GM21515 (cell line): ENCODE results near the gene KCNJ4.
"Not testable (repeated sequence)": the region's sequence is repeated elsewhere in the genome, so short reads cannot be mapped to it uniquely, and the experiment has no call there.

ENCODE experiments used
- ATAC-seq: cut with Tn5 transposase; IDR thresholded peaks from one replicate; pipeline ENCODE4 v1.9.1; 2021; ENCODE audit not compliant: unreplicated experiment

The KCNJ4 gene

DNA sequence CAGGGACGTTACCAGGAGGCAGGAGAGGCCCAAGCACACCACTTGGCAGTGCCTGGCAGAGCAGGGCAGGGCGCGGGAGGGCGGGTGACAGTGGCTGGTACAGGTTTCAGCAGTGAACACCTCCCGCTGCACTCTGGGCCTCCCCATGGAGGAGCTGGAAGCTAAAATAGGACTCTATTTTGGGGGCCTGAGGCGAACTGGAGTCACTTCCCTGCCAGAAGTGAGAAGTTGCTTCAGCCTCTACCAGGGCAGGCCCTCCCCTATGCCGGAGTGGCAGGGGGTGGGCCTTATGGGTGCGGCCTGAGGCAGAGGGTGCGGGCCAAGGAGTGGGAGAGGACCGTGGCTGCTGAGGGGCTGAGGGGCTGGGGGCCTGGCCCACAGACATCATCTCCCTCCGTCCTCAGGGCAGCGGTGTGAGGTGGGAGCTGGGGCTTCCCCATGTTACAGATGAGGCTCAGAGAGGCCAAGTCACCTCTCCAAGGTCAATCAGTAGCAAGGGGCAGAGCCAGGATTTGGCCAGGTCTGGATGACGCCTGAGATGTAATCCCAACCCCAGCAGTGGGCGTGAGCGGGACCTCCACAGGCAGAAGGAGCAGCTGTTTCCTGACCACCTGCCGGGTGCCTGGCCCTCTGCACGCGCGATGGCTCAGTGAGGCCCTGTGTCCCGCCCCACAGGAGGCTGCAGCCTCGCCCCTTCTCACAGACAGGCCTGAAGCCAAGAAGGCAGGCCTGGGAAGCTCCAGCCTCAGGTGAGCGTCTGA is 39.3 kb downstream of the KCNJ4 start:
- ATAC-seq: no peak

DNA sequence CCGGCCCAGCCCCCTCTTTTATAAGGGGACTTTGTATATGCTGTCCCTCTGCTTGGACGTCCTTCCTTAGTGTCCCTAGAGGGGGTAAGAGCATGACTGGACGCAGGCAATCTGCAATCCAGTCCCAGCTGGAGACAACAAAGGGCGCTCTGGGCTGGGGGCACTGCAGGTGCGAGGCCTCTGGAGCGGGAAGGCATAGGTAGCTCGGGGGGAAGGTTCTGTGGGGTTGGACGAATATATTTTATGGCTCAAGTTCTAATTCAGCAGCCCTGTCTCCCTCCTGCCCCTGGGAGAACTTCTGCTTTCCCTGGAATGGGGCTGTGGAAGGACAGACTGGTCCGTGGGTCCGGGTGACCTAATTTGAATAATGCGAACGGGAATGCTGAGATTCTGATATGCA is 40.0 kb downstream of the KCNJ4 start:
- ATAC-seq: no peak

DNA sequence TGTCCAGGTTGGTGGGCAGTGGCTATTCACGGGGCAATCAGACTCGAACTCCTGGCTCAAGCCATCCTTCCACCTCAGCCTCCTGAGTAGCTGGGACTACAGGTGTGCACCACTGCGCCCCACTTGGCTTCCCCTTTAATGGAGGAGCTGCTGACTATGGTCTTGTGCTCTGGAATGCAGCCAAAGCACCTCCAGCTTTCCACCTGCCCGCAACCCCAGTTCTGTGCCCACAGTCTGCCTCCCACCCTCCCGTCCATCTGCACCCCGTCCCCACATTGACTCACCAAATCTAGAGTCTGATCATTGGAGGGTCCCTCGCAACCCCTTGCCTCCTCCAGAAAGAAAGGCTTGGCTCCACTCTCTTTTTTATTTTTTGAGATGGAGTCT is 41.0 kb downstream of the KCNJ4 start:
- ATAC-seq: no peak

DNA sequence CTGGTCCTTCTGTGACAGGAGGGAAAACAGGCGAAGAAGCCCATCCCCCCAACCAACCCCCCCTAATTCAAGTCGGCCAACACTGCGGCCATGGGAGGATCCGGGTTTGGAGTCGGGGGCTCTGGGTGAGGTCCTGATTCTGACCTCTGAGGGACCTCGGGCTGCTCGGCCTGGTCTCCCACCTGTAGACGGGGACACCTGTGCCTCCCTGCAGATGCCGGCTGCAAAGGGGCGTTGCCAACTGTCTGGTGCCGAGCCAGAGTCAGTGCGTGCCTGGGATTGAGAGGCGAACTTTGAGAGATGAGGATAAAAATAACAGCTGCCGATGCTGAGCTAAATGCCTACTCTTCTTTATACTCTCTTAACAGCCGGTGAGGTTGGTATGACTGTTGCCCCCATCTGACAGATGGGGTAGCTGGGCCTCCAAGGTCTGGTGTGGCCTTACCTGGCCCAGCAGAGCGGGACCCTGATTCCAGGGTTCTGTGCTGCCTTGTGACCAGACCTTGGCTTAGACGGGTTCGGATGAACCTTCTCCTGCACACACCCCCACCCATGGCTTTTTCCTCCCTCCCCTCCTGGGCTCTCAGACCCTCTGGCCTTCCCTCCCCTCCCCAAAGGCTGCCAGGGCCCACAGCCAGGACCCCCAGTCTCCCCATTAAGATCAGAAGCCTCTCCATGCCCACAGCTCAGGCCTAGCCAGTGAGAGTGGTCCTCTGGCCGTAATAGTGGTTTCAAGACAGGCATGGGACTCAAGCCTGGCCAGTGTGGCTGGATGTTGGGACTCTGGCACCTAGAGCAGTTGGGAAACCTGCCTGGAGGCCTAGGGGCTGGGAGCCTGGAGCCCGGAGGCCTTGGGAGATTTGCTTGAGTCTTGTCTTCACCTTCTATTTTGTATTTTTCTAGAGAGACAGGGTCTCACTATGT is 41.7 kb downstream of the KCNJ4 start:
- no peak for ATAC-seq

DNA sequence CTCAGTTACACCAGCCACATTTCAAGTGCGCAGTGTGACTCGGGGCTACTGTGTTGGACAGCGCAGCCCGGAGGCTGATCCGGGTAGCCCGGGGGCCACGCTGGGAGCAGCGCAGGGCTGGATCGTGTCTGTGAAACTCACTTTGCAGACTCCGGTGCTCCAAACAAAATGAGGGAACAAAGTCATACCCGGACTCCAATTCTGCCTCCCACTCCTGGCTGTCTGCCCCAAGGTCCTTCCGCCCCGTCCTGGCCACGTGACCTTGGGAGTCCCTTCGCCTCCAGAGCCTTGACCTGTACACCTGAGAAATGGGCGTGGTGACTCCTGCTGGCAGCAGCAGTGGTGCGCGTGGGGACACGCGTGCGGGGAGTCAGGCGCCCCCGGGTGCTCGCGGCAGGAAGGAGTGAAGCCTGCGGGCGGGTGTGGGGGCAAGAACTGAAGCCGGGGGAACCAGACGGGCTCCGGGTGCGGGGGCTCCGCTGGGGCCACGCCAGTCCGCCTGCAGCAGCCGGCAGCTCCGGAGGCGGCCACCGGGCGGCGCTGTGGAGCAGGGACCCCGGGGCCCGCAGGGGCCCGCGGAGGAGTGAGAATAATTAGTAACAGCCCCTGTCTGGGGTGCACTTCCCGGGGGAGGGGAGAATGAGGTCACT is 42.4 kb downstream of the KCNJ4 start:
- no peak for ATAC-seq

DNA sequence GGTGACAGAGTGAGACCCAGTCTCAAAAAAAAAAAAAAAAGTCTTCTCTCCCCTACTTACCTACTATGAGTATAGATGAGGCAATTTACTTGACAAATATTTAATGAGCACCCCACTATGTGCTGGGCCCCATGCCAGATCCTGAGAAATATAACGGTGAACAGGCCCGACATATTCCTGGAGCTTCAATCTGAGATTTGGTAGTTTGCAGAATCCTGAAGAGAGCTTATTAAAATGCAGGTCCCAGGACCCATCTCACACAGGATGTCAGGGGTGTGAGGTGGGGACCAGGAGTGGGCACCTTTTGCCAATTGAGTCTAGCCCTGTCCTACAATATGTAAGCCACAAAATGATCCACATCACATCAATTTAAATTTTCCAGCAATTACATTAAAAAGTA is 44.0 kb downstream of the KCNJ4 start:
- no peak for ATAC-seq

DNA sequence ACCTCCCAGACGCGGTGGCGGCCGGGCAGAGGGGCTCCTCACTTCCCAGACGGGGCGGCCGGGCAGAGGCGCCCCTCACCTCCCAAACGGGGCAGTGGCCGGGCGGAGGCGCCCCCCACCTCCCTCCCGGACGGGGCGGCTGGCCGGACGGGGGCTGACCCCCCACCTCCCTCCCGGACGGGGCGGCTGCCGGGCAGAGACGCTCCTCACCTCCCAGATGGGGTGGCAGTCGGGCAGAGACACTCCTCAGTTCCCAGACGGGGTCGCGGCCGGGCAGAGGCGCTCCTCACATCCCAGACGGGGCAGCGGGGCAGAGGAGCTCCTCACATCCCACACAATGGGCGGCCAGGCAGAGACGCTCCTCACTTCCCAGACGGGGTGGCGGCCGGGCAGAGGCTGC is 45.1 kb downstream of the KCNJ4 start:
- ATAC-seq: not testable (repeated sequence)

DNA sequence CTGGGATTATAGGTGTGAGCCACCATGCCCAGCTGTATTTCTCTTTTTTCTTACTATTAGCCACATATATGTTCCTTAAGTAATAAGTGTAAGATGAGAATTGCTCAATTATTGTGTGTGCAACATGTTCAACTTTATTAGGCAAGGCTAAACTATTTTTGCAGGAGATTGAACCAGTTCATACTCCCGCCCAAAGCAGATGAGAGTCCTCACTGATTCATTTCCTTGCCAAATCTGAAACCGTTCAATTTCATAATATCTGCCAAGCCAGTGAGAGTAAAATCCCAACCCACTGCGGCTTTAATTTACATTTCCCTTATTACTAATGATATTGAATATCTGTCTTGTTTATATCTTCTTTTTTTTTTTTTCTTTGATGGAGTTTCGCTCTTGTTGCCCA is 48.4 kb downstream of the KCNJ4 start:
- ATAC-seq: no peak

DNA sequence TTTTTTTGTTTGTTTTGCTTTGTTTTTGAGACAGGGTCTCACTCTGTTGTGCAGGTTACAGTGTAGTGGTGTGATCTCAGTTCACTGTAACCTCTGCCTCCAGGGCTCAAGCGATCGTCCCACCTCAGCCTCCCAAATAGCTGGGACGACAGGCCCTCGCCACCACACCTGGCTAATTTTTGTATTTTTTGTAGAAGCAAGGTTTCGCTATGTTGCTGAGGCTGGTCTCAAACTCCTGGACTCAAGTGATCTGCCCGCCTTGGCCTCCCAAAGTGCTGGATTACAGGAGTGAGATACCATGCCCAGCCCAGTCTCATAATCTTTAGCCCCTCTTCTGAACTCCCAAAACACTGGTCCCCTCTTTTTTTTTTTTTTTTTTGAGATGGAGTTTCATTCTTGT is 50.6 kb downstream of the KCNJ4 start:
- ATAC-seq: no peak

DNA sequence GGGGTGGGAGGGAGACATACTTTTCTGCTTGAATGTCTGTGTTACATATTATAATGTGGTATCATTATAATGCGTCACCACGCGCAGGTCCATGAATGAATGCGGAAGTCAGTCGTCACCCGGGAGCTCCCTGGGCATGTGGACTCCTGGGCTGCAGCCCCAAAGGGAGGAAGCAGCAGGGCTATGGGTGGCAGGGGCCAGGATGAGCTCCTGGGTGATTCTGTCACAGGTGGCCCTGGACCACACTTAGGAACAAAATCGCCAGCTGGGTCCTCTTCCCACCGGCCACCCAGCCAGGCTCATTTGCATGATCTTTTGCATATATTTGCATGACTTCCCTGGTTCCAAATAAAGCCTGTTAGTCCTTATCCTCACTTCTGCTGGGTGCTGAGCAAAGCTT is 51.2 kb downstream of the KCNJ4 start:
- no peak for ATAC-seq

DNA sequence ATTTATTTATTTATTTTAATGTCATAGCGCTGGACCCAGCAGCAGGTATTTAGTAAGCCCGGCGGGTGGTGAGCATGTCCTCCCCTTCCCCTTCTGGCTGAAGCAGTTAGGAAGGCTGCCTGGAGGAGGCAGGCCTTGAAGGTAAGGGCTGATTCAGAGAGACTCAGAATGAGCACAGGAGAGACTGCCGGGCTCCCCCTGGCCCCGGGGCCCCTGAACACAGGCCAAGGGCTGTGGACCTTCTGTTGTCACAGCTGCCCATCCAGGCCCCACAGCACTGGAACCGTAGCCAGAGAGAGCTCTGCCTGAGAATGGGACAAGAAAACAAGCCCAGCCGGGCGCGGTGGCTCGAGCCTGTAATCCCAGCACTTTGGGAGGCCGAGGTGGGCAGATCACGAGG is 52.8 kb downstream of the KCNJ4 start:
- no peak for ATAC-seq

DNA sequence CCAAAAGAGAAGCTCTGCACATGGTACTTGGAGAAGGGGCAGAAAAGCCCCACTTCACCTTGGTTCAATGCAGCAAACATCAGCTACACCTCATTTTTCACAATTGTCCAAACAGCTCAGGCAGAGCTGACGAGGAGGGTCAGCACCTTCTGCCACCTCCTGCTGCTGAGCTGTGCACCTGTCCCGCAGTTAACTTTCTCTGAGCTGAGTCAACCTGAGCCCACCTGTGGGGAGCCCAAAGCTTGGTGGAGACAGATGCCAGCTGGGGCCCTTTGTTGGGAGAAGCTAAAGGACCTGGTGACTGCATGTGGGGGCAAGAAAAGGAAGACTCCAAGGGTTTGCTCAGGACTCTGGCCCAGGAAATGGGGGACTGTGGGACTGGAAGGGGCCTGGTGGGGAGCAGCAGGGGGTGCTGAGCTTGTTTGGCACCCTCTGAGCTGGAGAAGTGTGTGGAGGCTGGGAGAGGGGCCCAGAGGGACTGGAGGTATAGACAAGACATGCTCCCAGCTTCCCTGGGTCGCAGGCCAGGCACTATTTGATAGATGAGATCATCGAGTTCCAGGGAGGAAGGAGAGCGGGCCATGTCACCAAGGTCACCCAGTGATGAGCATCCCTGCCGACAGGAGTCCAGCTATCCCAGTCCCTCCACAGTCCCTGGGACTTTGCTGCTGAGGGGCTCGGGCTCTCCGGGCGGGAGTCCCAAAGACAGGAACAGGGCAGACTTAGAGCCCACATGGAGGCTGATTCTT is 53.5 kb downstream of the KCNJ4 start:
- ATAC-seq: no peak

DNA sequence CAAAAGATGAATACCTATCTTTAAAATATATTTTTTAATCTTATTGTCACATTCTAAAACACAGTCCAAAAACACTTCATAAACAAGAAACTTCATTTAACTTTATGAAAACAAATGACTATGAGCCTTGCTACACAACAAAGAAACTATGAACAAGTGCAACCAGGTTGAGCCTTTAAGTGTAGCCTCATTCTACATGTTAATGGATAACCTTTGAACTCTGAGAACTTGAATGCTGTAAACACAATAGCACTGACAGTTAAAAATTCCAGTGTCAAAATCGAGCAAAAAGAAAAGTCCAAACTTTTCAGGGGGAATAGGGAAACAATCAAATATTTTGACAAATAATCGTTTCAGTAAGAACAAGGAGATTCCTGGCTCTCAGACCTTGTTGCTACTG is 54.7 kb downstream of the KCNJ4 start:
- not testable (repeated sequence) for ATAC-seq

DNA sequence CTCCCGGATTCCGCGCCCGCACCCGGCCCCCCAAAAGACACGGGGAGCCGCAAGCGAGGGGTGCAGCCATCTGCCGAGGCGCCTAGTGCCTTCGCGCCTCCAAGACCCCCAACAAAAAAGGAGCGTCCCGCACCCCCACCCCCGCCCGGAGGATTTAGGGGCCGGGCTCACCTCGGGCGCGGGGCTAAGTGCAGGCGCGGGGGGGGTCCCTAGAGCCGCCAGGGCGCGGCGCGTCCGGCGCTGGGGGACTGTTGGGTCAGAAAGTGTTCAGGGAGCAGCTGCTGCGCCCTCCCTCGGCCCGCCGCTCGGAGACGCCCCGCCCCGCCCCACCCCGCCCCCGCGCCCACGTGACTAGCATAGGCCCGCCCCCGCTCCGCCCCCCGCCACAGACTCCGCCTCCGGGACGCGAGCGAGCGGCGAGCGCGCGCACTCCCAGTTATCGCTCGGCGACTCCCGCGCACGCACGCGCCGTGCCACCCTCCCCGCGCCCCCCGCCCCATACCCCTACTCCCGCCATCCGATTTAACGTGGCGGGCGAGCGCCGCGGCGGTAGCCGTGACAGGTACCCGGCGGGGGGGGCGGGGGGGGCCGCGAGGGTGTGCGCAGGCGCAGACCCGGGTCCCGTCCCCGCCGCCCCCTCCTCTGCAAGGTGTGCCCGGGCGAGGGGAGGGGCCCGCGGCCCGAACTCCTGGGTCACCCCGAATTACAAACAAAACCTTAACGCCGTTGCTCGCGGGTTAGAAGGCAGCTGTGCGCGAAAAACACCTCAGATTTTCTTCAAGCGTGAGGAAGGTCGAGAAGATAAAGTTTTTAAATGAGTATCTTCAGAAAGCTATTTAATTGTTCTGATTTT is 56.2 kb downstream of the KCNJ4 start:
- peak; percentile 47 for ATAC-seq

DNA sequence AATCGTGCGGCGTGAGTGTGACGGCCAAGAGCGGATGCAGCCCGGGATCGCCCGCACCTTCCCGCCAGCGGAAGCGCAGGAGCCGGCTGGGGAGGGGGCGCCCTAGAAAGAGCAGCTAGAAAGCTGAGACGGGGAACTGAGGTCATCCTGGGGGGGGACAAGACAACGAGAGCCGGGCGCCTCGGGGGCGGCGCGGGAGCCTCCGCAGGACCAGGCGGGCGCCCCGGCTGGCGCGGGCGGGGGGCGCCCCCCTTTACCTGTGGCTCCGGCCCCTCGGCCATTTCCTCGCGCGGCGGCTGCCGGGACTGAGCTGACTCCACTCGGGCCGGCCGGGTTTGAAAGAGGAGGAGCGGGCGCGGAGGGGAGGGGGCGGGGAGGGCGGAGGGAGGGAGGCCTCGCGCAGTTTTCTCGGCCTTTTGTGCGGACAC is 56.8 kb downstream of the KCNJ4 start:
- peak; percentile 16 for ATAC-seq

DNA sequence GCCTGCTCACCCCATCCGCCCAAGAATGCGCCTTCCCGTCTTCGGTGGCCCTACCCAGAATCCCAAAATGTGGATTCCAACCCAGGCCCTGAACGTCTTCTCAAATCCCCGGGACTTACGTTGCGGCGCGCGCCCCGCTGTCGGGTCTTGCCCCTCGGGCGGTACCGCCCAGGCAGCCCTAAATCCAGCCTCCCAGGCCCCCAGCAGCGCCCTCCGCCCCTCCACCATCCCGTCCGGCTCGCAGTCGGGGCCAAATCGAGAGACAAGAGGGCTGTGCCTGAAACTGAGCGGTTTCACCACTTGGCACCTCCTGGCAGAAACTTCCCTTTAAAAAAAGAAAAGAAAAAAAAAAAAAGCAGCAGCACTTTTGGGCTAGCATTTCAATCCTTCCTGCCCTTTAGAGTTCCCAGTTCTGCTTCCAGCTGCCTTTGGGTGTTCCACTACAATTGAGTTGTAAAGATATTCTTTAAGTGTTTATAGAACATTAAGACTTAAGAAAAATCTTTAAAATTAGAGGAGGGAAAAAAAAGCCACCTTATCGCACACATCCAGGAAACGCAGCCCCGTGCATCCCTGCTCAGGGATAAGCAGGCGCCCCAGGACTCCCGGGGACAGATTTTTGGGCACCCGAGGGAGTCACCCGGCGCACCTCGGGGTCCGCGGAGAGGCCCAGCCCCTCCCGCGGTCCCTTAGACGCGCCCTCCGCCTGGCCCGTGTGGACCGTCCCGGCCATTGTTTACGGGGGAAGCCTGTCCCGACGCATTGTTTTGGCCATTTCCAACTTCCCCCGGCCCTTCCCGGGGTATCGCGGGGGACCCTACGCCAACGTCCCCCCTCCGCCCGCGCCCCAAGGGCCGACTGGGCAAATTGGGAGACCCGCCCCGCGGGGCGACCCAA is 57.6 kb downstream of the KCNJ4 start:
- no peak for ATAC-seq

DNA sequence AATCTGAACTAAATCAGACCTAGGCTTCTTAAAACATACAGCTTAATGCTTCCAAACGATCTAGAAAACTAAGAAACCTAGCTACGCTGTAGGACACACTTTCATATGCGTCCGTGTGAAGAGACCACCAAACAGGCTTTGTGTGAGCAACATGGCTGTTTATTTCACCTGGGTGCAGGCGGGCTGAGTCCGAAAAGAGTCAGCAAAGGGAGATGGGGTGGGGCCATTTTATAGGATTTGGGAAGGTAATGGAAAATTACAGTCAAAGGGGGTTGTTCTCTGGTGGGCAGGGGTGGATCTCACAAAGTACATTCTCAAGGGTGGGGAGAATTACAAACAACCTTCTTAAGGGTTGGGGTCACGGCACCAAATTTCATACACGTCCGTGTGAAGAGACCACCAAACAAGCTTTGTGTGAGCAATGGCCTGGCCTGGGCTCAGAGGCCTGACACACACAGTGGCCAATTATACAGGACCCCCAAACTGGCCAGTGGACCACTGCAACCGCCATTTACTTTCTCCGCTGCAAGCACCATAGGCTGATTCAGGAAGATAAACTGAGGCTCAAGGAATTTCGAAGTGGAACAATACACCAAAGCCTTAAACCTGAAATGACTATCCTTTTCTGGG is 58.4 kb downstream of the KCNJ4 start:
- not testable (repeated sequence) for ATAC-seq

DNA sequence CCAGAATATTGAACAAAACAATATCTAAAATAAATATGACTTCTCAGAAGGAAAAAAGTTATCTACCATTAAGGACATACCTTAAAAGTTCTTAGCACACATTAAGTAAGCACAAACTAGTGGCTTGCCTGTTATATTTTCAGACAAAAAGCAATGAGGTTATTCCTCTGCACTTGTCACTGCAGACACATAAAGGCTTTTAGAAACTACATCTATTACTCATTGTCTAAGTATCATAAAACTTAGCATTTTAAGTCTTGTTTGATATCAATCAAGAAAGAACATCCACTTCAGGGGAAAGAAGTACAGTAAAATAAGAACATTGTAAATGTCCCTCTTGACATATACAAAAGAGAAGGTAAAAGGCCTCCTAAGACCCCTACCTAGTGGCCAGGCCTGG is 59.1 kb downstream of the KCNJ4 start:
- not testable (repeated sequence) for ATAC-seq
